ENCODE measurements around the gene CCDC82. TPM values are rescaled to one million over a fixed set of nuclear protein-coding genes. Genes with fewer than 3 reads are reported as not detected.
"Not testable (repeated sequence)": the region's sequence is repeated elsewhere in the genome, so short reads cannot be mapped to it uniquely, and the experiment has no call there.

CCDC82 gene
- 10 to 100 TPM; 12.5 to 31.9 (median 14.3) TPM for total RNA-seq

DNA sequence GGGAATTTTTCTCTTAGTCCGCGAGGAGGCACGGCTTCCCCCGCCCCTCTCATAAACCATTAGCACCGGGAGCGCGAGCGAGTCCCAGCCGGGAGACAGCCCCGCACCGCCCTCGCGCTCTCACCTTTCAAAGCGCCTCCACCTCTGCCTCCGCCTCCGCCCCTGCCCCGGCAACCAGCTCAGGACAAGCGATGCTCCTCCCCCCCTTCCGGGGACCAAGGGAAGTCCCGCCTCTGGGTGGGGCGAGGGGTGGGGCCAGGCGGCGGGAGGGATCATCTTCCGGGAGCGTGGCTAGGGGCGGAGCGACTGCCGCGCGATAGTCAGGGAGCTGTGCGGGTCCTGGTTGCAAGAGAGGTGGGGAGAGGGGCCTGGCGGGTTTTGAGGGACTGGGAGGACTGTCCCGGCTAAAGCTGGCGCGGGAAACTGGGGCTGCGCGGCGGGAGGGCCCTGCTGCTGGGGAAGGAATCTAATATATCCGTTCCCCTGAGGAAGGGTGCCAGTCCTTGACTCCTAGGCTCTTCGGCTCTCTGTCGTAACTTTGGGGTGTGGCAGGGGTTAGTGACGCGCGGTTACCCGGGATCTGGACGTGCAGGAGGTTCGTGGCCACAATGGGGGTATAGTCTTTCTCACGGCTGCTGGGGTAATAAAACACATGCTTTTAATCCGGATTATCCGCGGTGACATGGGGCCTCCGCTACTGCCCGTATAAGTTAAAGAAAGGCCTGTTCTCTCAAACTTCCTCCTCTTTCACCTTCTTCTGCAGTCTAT lies at the start of gene CCDC82, which contains the start of gene JRKL:
Gene CCDC82, minus strand, starts transcription at position 193 of the 768 bp plus-strand sequence. CDS start 5,165 bp downstream, outside the sequence.
Gene JRKL, plus strand, starts transcription at position 294 of the 768 bp plus-strand sequence. CDS start 637 bp downstream, outside the sequence.
- TF ChIP-seq POLR2A (IDR thresholded peaks at IDR 0.05) (peak in 1 of 2 donors; percentile 89), EP300 (IDR thresholded peaks at IDR 0.05) (no peak), POLR2AphosphoS5 (IDR thresholded peaks at IDR 0.05) (peak; percentile 19 to 23 (median 19))
- TF ChIP-seq, protein P1, sequence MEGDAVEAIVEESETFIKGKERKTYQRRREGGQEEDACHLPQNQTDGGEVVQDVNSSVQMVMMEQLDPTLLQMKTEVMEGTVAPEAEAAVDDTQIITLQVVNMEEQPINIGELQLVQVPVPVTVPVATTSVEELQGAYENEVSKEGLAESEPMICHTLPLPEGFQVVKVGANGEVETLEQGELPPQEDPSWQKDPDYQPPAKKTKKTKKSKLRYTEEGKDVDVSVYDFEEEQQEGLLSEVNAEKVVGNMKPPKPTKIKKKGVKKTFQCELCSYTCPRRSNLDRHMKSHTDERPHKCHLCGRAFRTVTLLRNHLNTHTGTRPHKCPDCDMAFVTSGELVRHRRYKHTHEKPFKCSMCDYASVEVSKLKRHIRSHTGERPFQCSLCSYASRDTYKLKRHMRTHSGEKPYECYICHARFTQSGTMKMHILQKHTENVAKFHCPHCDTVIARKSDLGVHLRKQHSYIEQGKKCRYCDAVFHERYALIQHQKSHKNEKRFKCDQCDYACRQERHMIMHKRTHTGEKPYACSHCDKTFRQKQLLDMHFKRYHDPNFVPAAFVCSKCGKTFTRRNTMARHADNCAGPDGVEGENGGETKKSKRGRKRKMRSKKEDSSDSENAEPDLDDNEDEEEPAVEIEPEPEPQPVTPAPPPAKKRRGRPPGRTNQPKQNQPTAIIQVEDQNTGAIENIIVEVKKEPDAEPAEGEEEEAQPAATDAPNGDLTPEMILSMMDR (IDR thresholded peaks at IDR 0.05) = no peak
- under 1% methylated on average over 34 of the region's 53 CpGs for whole genome bisulfite sequencing
- Histone ChIP-seq H3K27ac (peak within 1 kb of the TSS; percentile 93), H3K36me3 (no peaks in the 10 kb centered on the region), H3K4me3 (peak within 1 kb of the TSS; percentile 76), H3K27me3 (no peaks in the 10 kb centered on the region), H3K9me3 (no peaks in the 10 kb centered on the region), H3K4me1 (peaks cover 22% of the 10 kb centered on the region)
- DNase-seq (ENCODE audit: low spot score in 2 of 2) = peak; percentile 98

- not testable (repeated sequence) for H3K9me3 ChIP-seq; H3K4me3 ChIP-seq; H3K36me3 ChIP-seq; H3K4me1 ChIP-seq; DNase-seq (ENCODE audit: low spot score in 2 of 2); H3K27ac ChIP-seq
- peaks cover 11% of the 10 kb centered on the region for H3K27me3 ChIP-seq
Measured at GRCh38 chr11:96432654-96433053, 42.9 kb upstream of the CCDC82 start.

GRCh38 chr11:96430668-96431067 lies 41.0 kb upstream of the CCDC82 start:
- Histone ChIP-seq H3K4me3 (no peak overlapping the region), H3K36me3 (no peaks in the 10 kb centered on the region), H3K4me1 (no peaks in the 10 kb centered on the region), H3K9me3 (peaks cover 9% of the 10 kb centered on the region), H3K27me3 (peaks cover 6% of the 10 kb centered on the region), H3K27ac (no peak overlapping the region)
- DNase-seq (ENCODE audit: low spot score in 2 of 2) = no peak
- 80% methylated on average over 3 of the region's 3 CpGs for WGBS
- no peak for TF ChIP-seq POLR2AphosphoS5 (IDR thresholded peaks at IDR 0.05)
- TF ChIP-seq, protein P1 (IDR thresholded peaks at IDR 0.05) = no peak

GRCh38 chr11:96424693-96425092 lies 35.0 kb upstream of the CCDC82 start:
- no peak for DNase-seq (ENCODE audit: low spot score in 2 of 2)
- no peaks in the 10 kb centered on the region for H3K4me1 ChIP-seq
- H3K9me3 ChIP-seq = no peaks in the 10 kb centered on the region
- no peak overlapping the region for H3K27ac ChIP-seq
- no peak overlapping the region for H3K4me3 ChIP-seq
- H3K27me3 ChIP-seq = peaks cover 3% of the 10 kb centered on the region
- no peaks in the 10 kb centered on the region for H3K36me3 ChIP-seq
- WGBS = 21% methylated on average over 2 of the region's 2 CpGs
- TF ChIP-seq, protein P1 (IDR thresholded peaks at IDR 0.05) = no peak
- TF ChIP-seq POLR2A (IDR thresholded peaks at IDR 0.05) = no peak
- no peak for TF ChIP-seq POLR2AphosphoS5 (IDR thresholded peaks at IDR 0.05)
- TF ChIP-seq EP300 (IDR thresholded peaks at IDR 0.05) = no peak

DNA sequence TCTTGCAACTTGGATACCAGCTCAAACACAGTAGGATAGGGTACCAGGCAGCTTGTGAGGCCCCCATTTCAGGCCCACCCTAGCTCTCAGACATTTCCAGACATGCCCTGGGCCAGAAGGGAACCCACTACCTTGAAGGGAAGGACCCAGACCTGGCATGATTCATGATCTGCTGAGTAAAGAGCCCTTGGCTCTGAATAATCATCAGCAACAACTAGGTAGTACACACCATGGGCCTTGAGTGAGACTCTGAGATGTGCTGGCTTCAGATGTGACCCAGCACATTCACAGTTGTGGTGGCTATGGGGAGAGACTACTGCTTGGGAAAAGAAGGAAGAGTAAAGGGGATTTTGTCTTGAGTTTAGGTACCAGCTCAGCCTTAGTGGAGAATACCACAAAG lies 23.7 kb upstream of the CCDC82 start:
- TF ChIP-seq, protein P1 (IDR thresholded peaks at IDR 0.05) = no peak
- TF ChIP-seq POLR2A (IDR thresholded peaks at IDR 0.05) (no peak), POLR2AphosphoS5 (IDR thresholded peaks at IDR 0.05) (no peak), EP300 (IDR thresholded peaks at IDR 0.05) (no peak)
- Histone ChIP-seq H3K36me3 (no peaks in the 10 kb centered on the region), H3K27ac (no peak overlapping the region), H3K4me3 (no peak overlapping the region), H3K27me3 (peaks cover 5% of the 10 kb centered on the region), H3K9me3 (no peaks in the 10 kb centered on the region), H3K4me1 (no peaks in the 10 kb centered on the region)
- no peak for DNase-seq (ENCODE audit: low spot score in 2 of 2)

All from suprapubic skin (tissue), 4 donors.